NCI-H460 (cell line): ENCODE data around the gene POLE. TPM values are rescaled to one million over a fixed set of nuclear protein-coding genes. Genes with fewer than 3 reads are reported as not detected.
"Not testable (repeated sequence)": the region's sequence is repeated elsewhere in the genome, so short reads cannot be mapped to it uniquely, and the experiment has no call there.

Source experiments
- DNase-seq: peaks from one replicate; pipeline ENCODE4 v3.0.0-alpha.2; 2016; ENCODE audit warnings: low read depth; ENCODE audit errors: extremely low read depth
- total RNA-seq: library from RNA; depleted of rRNA; stranded (reverse); fragments of >200 nt; shearing (Covaris generic); gene quantifications from 2 replicates; pipeline ENCODE4 v1.2.3, GENCODE V29; 2014

Gene POLE
- total RNA-seq, 1 experiment from 2014 or later: 25.6 TPM

DNA sequence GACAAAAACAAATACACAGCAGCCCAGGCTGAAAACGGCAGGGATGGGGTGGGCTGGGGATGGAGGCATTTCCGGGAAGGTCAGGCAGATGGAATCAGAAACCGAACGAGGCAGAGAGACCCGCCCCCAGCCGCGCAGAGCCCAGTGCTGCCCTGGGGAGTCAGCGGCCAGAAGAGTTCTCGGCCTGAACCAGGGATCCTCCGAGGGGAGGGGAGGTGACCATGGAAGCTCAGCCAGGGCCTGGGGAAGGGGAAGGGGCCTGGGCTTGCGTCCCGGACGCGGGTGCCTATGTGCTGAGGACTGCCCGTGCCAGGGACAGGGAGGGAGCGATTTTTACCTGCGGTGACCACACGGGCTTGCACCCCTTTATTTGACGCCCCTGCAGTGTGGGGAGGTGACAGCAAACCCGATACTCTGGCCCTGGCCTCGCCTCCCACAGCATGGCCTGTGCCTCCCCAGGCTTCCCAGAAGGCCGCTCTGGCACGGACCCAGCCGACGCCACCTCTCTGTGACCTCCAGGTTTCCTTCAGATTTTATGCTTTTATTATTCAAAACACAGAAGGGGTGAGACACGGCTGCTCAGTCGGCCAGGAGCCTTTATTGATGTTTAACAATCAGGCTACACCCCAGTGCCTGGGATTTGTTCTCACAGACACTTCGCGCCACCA is 84.4 kb downstream of the POLE start:
- DNase-seq: no peak

DNA sequence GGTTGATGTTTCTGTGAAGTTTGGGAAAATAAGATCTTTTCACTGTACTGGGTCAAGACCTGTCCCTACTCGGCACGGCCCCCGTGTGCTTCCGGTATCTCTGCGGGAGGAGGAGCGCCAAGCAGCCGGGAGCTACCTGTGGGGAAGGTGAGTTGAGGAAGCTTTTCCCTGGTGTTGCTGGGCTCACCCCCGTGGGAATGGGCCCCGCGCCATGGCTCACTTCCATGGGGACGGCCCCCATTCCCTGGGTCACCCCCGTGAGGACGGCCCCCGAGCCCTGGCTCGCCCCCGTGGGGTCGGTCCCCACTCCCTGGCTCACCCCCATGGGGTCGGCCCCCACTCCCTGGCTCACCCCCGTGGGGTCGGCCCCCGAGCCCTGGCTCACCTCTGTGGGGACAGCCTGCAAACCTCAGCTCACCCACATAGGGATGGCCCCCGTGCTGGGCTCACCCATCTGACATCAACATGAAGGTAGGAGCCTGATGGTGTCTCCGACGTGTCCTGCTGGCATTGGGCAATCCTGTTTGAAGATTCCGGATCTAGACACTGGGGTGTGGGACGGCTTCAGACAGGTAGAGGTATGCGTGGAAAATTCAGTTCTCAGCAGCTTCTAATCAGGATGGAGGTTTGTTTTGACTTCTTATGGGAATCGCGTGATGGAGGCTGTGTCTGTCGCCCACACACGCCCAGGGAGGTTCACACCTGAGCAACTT is 85.8 kb downstream of the POLE start:
- DNase-seq: no peak

DNA sequence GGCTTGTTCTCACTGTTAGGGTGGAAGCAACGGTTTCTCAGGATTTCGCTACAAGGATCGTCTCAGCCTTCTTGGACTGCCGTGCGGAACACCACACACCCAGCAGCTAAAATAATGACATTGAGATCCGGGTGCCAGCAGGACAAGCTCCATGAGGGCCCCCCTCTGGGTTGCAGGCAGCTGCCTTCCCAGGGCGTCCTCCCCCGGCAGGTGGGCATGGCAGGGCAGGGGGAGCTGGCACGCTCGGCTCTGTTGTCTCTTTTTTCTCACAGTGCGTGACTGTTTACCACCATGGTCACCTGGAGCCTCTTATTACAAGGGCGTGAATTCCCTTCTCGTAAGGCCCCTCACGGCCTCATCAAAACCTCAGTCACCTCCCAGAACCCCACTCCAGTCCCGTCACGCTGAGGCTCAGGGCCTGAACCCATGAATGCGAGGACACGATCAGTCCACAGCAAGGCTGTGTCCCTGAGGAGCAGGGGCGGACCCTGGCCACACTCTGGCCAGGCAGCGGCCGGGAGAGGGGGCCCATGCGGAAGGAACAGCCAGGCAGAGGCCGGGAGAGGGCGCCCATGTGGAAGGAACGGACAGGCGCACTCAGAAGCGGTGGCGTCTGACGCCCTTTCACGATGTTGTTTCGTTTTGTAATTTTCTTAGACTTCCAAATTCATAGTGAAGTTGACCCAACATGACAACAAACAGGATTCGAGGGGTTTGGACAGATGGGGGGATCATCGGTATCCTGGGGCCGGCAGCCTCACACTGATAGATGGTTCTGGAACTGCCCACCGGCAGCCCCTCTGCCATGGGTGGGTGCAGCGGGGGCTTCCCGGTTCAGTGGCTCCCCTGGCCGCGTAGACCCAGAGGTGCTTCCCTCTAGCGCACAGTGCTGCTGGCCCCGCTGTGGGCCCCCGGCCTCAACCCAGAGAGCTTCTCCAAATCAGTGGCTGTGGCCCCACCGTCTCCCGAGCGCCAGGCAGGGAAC is 86.8 kb downstream of the POLE start:
- peak; percentile 74 for DNase-seq

- not testable (repeated sequence) for DNase-seq
Observed at GRCh38 chr12:132599502-132599901, 87.6 kb downstream of the POLE start.

DNA sequence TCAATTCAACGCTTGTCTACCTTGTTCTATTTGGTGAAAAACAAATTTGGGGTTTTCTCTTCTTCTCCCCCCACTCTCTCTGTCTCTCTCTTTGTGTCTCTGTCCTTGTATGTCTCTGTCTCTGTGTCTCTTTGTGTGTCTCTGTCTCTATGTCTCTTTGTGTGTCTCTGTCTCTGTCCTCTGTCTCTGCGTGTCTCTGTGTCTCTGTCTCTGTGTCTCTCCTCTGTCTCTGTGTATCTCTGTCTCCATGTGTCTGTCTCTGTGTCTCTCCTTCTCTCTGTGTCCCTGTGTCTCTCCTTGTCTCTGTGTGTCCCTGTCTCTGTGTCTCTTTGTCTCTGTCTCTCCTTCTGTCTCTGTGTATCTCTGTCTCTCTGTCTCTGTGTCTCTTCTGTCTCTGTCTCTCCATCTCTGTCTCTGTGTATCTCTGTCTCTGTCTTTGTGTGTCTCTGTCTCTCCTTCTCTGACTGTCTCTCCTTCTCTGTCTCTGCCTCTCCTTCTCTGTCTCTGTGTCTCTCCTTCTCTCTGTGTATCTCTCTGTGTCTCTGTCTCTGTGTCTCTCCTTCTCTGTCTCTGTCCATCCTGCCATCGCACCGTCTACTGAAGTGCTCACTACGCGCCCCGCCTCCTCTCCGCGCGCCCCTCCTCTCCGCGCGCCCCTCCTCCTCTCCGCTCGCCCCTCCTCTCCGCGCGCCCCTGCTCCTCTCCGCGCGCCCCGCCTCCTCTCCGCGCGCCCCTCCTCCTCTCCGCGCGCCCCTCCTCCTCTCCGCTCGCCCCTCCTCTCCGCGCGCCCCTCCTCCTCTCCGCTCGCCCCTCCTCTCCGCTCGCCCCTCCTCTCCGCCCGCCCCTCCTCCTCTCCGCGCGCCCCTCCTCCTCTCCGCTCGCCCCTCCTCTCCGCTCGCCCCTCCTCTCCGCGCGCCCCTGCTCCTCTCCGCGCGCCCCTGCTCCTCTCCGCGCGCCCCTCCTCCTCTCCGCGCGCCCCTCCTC is 89.5 kb downstream of the POLE start:
- DNase-seq: no peak

DNA sequence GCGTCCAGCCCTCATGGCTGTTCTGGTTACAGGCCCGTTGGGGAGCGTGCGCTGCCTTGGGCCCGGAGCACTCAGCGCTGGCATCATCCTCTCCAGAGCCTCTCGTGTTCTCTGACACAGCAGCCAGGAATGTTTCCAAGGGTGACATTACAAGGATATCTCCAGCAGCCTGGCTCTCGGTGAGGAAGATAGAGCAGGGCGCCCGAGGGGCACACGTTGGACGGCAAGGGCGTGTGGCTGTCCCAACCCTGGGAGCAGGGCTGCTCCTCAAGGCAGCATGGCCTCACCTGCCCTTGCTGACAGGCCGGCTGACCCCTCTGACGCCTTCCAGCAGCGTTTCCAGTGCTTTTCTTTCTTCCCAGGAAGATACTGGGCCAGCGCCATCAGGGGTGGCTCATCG is 91.1 kb downstream of the POLE start:
- DNase-seq: peak; percentile 12

- no peak for DNase-seq
Observed at GRCh38 chr12:132595183-132595582, 92.0 kb downstream of the POLE start.

DNA sequence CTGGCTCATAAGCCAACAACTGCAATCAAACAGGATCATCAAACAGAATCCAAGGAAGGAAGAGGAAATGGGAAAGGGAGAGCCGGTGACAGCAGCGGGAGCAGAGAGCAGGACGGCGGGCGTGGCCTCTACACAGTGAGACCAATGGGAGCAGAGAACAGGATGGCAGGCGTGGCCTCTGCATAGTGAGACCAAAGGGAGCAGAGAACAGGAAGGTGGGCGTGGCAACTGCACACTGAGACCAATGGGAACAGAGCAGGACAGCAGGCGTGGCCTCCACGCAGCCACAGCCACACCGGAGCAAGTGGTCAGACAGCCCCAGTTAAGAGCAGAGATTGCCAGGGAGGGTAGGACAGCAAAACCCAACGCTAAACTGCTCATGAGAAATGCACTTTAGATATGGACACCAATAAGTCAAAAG is 93.2 kb downstream of the POLE start:
- DNase-seq: peak; percentile 97

DNA sequence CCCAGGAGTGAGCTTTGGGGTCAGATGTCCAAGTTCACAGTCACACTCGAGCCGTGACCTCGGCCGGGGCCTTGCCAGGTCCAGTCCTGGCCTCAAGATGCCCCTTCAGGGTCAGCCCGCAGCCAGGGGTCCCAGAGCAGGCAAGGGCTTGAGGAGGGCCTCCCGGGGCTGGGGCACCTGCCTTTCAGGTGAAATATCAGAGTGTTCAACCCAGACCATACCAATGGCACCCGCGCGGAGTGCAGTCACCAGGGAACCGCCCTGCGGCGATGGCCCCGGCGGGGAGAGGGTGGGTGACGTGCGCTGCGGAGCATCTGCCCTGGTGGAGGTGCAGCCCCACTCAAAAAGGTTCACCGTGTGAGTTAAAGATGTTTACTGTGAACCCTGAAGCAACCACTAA is 93.6 kb downstream of the POLE start:
- DNase-seq: no peak

DNA sequence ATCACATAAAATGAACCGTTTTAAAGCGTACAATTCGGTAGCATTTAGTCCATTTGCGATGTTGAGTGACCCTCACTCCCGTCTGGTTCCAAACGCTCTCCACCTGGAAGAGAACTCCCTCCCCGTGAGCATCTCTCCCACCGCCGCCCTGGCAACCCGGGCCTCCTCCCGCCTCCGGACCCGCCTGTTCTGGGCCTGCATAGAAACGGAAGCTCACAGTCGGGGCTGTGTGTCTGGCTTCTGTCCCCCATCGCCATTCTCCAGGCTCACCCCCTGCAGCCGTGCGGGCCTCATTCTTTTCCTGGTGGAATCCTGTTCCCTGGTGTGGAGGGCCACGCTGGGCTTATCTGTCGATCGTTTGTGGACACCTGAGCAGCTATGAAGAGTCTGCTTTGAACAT is 94.1 kb downstream of the POLE start:
- DNase-seq: no peak

DNA sequence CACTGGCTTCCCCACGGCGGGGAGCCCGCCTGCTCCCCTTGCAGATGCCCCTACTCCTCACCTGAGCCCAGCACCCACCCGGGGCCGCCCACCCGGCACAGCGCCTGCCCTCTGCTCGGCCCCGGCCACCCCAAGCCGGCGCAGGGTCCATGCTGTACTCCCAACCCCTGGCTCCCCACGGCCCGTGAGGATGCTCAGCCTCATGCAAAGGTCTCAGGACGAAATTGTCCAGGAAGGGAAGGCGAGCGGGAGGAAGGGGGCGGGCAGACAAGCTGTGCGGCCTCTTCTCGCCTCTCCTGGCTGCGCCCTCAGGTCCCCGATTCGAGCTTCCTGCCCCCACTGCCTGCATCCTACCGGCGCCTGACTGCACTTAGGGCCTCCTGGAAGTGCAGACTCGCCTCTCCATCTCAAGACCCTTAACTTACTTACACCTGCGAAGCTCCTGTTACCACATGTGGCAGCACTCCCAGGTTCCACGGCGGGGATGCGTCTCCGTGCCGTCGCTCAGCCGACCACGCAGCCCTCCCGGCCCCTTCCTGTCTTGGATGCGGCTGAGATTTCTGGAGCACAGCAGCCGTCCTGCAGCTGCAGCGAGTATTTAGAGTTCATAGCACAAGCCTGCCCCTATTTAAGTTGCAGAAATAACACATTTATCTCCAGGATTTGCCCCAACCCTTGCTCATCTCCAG is 94.7 kb downstream of the POLE start:
- no peak for DNase-seq

- DNase-seq: no peak
Observed at GRCh38 chr12:132591107-132591935, 95.8 kb downstream of the POLE start.

GRCh38 chr12:132588821-132589669 is 98.1 kb downstream of the POLE start:
- DNase-seq: no peak

DNA sequence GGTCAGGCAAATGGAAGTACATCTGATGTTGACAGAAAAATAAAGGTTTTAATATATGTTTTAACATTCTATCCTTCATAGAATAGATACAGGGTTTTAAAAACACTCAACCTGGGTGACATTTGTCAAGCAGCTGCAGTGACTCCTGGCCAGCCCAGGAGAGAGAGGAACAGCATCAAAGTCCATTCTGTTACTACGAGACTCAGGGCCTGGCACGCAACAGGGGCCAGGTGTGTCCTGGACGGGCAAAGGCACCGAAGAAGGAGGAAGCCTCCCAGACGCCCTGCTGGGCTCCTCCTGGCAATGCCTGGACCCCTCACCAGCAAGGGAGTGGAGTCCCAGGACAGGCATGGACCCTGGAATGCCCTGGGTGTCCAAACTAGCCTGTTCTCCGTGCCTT is 98.8 kb downstream of the POLE start:
- no peak for DNase-seq

GRCh38 chr12:132587781-132588180 is 99.4 kb downstream of the POLE start:
- DNase-seq: no peak

GRCh38 chr12:132586929-132587328 is 100.2 kb downstream of the POLE start:
- no peak for DNase-seq

GRCh38 chr12:132585177-132585576 is 102.0 kb downstream of the POLE start:
- DNase-seq: no peak

DNA sequence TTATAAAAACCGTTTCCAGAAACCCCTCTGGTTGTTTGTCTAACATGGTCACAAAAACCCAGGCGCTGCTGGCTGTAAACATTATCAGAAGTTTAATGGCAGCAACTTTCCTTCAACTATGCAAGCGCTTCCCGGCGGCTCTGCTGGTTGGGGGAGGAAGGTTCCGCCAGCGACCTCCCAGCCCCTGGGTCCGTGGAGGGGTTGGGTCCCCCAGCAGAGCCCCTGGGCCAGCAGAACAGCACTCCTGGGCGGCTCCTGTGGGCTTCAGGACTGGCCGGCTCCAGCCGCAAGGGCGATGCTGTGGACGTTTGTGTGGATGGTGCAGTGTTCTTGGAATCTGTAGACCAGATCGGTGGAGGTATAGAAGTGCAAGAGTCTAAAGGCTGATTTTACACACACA is 102.7 kb downstream of the POLE start:
- DNase-seq: no peak
